ENCODE data around the gene SLC38A4.
"Not testable (repeated sequence)": the region's sequence is repeated elsewhere in the genome, so short reads cannot be mapped to it uniquely, and the experiment has no call there.

SLC38A4 gene

DNA sequence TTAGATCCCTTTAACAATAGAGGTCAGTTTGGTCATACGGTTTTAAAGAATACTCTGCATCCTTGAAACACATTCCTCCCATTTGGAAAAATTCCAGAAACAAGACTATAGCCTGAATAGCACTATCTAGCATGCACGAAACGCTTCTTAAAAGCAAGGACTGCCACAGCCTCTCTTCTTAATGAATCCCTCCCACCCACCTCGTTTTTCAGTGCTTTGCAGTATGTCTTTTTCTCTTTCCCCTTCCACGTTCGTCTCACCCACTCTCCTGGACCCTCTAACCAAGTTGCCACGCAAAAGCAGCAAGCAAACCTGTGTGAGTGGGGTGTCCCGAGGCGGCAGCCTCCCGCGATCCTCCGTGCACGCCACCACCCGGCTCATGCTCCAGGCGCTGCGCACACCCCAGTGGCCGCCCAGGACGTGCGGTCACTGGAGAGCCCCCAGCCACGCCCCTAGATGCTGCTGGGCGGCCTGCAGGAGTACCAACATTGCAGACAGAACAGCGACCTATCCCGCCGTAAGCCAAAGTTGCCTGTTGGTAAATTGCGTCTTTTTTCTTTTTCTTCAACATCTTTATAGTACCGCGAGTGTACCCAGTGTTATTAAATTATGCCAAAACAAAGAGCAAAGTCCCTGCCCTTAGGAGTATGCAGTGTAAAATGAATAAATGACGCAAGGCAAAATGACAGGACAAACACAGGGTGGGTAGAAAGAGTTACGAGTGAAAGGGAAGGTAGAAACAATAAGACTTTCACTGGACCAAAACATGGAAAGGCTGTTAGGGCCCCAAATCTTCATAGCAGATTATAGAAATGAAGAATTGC lies at the start of gene SLC38A4:
SLC38A4 (minus strand) TSS at position 407 of the 824 bp plus-strand sequence. CDS start 32,926 bp downstream, outside the sequence.
- DNase-seq, result no peak

- no peak for DNase-seq
Measured at GRCh38 chr12:46875095-46875494, 49.3 kb upstream of the SLC38A4 start.

DNA sequence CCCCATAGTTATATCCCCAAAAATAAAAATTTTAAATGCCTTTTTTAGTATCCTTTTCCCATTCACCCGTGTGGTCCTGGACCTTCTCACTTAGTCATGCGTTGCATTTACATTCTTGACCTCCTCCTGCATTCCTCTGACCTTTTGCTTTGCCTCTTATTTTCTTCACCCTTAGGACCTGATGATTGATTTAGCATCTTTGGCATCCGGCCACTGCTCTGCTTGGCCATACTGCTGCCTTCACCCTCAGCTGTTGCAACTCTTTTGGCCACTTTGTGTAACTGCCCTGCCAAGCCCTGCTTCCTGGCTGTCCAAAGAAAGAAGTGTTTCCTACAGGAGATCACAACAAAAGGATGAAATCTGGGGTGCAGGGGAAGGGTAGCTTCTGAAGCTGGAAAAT lies 48.8 kb upstream of the SLC38A4 start:
- peak; percentile 74 for DNase-seq

DNA sequence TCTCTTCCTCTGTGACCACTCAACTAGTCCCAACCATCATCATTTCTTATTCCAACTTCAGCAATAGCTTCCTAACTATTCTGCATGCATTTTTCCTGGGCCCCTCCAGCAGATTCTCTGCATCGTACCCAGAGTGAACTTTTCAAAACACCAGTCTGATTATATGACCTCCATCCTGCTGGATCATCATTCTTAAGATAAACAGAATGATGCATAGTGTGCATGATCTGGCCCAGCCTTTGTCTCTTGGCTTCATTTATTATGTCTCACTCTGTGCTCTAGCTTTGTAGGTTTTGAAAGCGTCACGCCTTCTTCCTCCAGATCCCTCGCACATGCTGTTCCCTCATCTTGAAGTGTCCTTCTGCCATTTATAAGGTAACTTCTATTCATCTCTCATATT lies 46.3 kb upstream of the SLC38A4 start:
- no peak for DNase-seq

DNA sequence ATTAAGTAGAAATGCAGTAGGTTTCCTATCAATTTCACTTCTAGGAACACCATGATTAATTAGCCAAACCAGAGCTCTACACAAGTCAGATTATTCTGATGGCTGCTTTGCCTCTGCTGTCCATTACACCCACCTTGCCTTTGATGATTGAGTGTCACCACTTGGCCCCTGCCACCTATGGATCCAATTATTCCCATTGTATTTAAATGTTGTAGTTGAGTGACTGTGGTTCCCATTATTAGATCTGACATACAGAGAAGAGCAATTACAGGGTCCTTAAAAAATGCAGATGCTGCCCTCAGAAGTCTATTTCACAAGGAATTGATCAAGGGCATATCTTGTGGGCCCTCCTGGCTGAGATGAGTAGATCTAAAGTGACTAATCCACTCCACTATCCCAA lies 39.5 kb upstream of the SLC38A4 start:
- DNase-seq, result no peak

DNA sequence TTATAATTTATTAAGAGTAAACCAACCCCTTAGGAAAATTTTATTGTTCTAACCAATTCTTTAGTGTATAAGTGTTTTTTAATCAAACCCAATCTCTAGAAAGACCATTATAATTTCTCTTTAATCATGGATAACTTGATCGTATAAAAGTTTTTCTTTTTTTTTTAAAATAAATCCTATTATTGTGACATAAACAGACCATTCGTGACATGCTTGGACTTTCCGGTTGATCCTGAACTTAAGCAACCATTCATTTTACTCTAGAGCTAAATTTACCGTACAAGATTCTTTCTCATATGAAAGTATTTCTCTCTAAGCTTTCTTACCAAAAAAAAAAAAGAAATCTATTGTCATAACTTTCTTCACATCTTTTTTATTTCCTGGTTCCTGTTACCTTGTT lies 32.6 kb upstream of the SLC38A4 start:
- peak; percentile 26 for DNase-seq

DNA sequence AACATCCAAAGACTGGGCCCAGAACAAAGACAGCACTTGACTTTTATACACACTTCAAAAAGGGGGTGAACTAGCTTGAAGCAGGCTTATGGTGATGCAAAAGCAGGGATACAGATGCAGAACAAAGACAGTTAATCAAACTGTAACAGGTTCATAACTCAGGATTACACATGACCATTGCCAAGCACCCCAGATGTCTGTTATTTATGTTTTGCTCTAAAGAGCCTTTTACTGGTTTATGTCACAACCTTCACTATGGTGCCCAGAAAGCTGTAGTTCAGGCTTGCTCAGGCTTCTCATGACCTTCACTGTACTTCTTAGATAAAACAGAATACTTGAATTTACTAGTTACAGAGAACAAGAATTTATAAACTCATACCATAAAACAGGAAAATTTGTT lies 31.7 kb upstream of the SLC38A4 start:
- no peak for DNase-seq

- no peak for DNase-seq
Measured at GRCh38 chr12:46855760-46856159, 30.0 kb upstream of the SLC38A4 start.

GRCh38 chr12:46854188-46854587 lies 28.4 kb upstream of the SLC38A4 start:
- not testable (repeated sequence) for DNase-seq

DNA sequence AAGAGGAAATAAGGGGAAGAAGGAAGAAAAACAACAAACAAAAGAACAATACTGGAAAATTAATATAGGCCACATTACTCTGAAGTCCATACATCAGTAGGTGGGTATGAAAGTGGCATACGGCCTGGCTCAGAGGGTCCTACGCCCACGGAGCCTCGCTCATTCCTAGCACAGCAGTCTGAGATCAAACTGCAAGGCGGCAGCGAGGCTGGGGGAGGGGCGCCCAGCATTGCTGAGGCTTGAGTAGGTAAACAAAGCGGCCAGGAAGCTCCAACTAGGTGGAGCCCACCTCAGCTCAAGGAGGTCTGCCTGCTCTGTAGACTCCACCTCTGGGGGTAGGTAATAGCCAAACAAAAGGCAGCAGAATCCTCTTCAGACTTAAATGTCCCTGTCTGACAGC lies 23.0 kb upstream of the SLC38A4 start:
- DNase-seq, result not testable (repeated sequence)

GRCh38 chr12:46847001-46847400 lies 21.2 kb upstream of the SLC38A4 start:
- no peak for DNase-seq

DNA sequence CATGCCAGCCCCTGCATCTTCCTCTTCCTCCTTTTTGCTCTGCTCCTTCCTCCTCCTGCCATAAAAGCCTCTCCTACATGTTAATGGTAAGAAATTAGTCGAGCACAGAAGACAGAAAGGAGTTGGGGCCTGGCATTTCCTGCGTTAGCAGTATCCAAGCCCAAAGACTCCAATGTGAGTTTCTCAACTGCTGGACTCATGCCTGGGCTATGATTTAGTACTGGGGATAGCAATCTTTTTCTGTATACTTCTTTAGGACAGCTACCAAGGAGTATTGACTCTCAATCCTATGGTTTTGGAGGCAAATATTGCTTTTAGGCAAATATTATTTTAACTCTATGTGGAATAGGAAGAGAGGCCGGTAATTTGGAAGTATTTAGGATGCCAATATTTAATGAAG lies 18.0 kb upstream of the SLC38A4 start:
- peak; percentile 46 for DNase-seq

DNA sequence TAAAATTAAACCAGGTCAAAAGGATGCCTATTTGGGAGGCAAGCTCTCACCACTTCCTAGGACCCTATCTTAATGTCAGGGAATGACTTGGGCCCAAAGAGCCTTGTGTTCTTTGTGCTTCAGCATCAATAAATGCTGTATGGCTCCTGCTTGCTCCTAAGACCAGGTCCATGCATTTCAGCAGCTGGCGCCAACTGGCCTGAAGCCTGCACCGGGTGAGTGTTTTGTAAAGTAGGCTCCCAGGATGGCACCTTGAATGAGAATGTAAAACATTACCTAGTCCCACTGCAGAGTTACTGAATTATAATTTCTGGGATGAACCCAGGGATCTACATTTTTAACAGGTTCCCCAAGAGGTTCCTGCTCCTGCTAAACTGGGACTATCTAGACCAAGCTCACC lies 16.1 kb upstream of the SLC38A4 start:
- DNase-seq, result no peak

DNA sequence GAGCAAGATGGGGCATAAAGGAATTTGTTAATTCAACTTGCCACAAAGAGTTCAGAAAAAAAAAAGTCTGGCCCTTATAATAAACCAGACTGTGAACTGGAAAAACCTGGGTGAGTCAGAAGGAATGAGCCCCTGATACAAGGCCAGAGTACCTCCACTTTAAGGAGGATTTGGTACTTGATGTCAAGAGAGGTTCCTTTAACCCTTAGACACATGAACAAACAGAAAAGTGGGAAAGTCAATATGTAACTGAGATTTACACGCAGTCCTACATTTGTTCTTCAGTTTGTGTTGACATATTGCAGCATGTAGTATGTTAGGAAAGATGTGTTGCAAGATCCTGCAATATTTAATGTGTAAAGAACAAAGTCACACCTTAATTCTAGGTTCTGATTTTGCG lies 14.2 kb upstream of the SLC38A4 start:
- peak; percentile 50 for DNase-seq

DNA sequence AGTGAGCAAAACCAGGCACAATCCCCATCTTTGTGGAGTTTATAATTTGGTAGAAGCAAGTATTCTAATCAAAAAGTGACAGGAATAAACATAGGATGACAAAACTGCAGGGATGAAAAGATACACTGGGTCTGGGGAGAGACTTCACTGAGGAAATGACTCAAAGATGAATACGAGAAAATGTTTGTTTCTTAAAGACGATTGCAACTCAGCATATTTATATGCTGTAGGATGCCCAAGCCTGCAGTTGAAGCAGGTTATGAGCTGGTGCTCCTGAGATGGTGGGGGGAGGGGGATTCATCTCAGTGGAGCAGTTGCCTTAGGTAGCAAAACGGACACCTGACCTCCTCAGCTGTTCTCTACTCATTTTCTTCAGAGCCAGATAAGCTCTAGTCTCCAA lies 13.4 kb upstream of the SLC38A4 start:
- no peak for DNase-seq

DNA sequence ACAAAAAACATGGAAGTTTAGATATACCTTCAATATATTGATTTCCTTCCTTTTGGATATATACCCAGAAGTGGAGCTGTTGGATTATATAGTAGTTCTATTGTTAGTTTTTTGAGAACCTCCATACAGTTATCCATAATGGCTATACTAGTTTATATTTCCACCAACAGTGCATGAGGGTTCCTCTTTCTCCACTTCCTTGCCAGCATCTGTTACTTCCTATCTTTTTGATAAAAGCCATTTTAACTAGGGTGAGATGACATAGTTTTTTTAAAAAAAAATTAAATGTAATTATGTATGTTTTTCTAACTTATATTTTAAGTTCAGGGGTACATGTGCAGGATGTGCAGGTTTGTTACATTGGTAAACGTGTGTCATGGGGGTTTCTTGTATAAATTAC lies 10.0 kb upstream of the SLC38A4 start:
- no peak for DNase-seq

GRCh38 chr12:46832130-46832704 lies 6.4 kb upstream of the SLC38A4 start:
- DNase-seq, result no peak

GRCh38 chr12:46831335-46832129 lies 5.7 kb upstream of the SLC38A4 start:
- no peak for DNase-seq

- no peak for DNase-seq
Measured at GRCh38 chr12:46830731-46831334, 5.0 kb upstream of the SLC38A4 start.

GRCh38 chr12:46824709-46825108 lies 1.1 kb downstream of the SLC38A4 start:
- DNase-seq, result no peak

- DNase-seq, result no peak
Measured at GRCh38 chr12:46818642-46819041, 7.2 kb downstream of the SLC38A4 start.

- DNase-seq, result no peak
Measured at GRCh38 chr12:46815809-46816208, 10.0 kb downstream of the SLC38A4 start.

GRCh38 chr12:46814143-46814542 lies 11.7 kb downstream of the SLC38A4 start:
- no peak for DNase-seq

Measured in NCI-H226 (cell line).